Activated B cell treated with CpG ODN at 0.5 μM for 24 hours (primary cell): ENCODE results near the gene ABR. TPM values are rescaled to one million over a fixed set of nuclear protein-coding genes. Genes with fewer than 3 reads are reported as not detected.

Experiments
- ATAC-seq: fragments of 200-7000 bp; cut with Tn5 transposase; one replicate; pipeline ENCODE4 v1.10.0; 2021; ENCODE audit warnings: low read depth, mild to moderate bottlenecking, moderate library complexity
- CTCF ChIA-PET: fragments of 350-600 bp; sonication (Branson Sonifier 250); formaldehyde crosslinking; loops from one replicate; lab custom pipeline; 2021; ENCODE audit warnings: antibody characterized with exemption; lab: Charles Lee
- POLR2A ChIA-PET: fragments of 350-600 bp; sonication (Branson Sonifier 250); formaldehyde crosslinking; loops from one replicate; lab custom pipeline; 2021; ENCODE audit warnings: antibody characterized with exemption; lab: Charles Lee
- DNase-seq: peaks from one replicate; pipeline ENCODE4 v3.0.0; 2022
- H3K27ac Mint-ChIP-seq: one replicate; pipeline ENCODE4 v1.8.0; 2020; ENCODE audit warnings: mixed read lengths
- H3K27me3 Mint-ChIP-seq: one replicate; pipeline ENCODE4 v1.8.0; 2021; ENCODE audit warnings: mixed read lengths
- H3K36me3 Mint-ChIP-seq: one replicate; pipeline ENCODE4 v1.8.0; 2021; ENCODE audit warnings: low read depth, mixed read lengths
- H3K4me1 Mint-ChIP-seq: one replicate; pipeline ENCODE4 v1.8.0; 2021; ENCODE audit warnings: mixed read lengths
- H3K4me3 Mint-ChIP-seq: one replicate; pipeline ENCODE4 v1.8.0; 2020; ENCODE audit warnings: mild to moderate bottlenecking, mixed read lengths
- H3K9me3 Mint-ChIP-seq: one replicate; pipeline ENCODE4 v1.8.0; 2020; ENCODE audit warnings: mixed read lengths
- intact Hi-C: fragments of 100-400 bp; cut with micrococcal nuclease; formaldehyde crosslinking; loops from one replicate; pipeline ENCODE4 v1.15.1; 2024
- total RNA-seq: library from RNA; stranded (reverse); gene quantifications from 2 replicates; pipeline ENCODE4 v1.2.3, GENCODE V29; 2022
- TF ChIP-seq, protein P1 (sequence below): fragments of 200-600 bp; IDR thresholded peaks from one replicate; pipeline ENCODE4 v1.8.0; 2022; ENCODE audit warnings: antibody characterized with exemption, mild to moderate bottlenecking

The ABR gene
- total RNA-seq, 1 donor from 2014 or later = 150 TPM

DNA sequence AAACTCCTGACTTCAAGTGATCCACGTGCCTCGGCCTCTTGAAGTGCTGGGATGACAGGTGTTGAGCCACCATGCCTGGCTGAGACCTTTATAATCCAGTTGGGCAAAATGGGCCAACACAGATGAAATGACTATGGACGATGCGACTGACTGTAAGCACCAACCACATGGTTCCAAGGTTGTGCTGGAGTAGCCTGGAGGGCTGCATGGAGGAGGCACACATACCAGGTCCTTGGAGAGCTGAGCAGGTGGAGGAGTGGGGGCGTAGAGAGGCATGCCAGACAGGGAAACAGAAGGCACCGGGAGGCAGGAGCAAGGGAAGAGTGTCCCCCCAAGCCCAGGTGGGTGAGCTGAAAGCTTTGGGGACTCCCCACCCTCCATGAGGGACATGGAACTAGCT is 85.2 kb downstream of the ABR start:
- ATAC-seq (no peak), DNase-seq (no peak)
- H3K9me3 Mint-ChIP-seq = no peaks in the 10 kb centered on the region
- ChIA-PET CTCF (no interaction called here), POLR2A (no interaction called here)
- H3K27ac Mint-ChIP-seq = no peak overlapping the region
- H3K36me3 Mint-ChIP-seq = peaks cover 49% of the 10 kb centered on the region
- H3K27me3 Mint-ChIP-seq = no peaks in the 10 kb centered on the region
- H3K4me1 Mint-ChIP-seq = peaks cover 17% of the 10 kb centered on the region
- intact Hi-C loops = no loop called here
- no peak overlapping the region for H3K4me3 Mint-ChIP-seq
- TF ChIP-seq, protein P1, sequence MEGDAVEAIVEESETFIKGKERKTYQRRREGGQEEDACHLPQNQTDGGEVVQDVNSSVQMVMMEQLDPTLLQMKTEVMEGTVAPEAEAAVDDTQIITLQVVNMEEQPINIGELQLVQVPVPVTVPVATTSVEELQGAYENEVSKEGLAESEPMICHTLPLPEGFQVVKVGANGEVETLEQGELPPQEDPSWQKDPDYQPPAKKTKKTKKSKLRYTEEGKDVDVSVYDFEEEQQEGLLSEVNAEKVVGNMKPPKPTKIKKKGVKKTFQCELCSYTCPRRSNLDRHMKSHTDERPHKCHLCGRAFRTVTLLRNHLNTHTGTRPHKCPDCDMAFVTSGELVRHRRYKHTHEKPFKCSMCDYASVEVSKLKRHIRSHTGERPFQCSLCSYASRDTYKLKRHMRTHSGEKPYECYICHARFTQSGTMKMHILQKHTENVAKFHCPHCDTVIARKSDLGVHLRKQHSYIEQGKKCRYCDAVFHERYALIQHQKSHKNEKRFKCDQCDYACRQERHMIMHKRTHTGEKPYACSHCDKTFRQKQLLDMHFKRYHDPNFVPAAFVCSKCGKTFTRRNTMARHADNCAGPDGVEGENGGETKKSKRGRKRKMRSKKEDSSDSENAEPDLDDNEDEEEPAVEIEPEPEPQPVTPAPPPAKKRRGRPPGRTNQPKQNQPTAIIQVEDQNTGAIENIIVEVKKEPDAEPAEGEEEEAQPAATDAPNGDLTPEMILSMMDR = no peak

DNA sequence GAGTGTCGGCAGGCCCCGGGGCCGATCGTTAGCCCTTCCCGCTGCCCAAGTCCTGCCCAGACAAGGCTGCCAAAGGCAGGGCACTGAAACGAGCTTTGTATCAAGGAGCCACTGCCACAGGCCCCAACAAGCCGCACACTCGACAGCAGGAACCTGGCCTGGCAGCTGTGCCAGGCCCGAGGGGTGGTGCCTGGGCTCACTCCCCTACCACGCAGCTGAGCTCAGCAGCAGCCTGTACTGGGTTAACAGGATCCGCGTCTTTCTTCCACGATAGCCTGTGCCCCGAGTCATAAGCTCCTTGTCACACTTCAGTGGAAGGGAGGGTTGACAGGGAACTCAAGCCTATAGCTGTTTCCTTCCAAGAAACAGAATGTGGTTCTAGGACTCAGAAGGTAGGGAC is 87.9 kb downstream of the ABR start:
- Mint-ChIP-seq H3K4me3 (no peak overlapping the region), H3K4me1 (peaks cover 4% of the 10 kb centered on the region), H3K36me3 (peaks cover 35% of the 10 kb centered on the region), H3K27me3 (no peaks in the 10 kb centered on the region), H3K27ac (no peak overlapping the region), H3K9me3 (no peaks in the 10 kb centered on the region)
- ATAC-seq (no peak), DNase-seq (no peak)
- TF ChIP-seq, protein P1 = no peak
- intact Hi-C loops = no loop called here
- ChIA-PET POLR2A (no interaction called here), CTCF (no interaction called here)

DNA sequence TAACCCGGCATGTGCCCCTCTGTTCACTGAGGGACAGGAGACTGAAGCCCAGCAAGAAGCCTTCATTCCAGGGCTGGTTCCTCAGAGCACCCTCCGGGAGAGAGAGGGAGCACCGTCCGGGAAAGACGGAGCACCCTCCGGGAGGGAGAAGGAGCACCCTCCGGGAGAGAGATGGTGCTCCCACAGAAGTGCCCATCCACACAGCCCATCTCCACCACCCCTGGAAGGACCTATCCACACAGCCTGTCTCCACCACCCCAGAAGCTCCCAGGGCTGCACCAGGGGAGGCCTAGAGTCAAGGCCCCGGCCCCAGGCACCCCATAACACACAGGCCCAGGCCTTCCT is 88.6 kb downstream of the ABR start:
- peaks cover 36% of the 10 kb centered on the region for H3K36me3 Mint-ChIP-seq
- intact Hi-C loops = no loop called here
- TF ChIP-seq, protein P1 = no peak
- H3K4me1 Mint-ChIP-seq = peaks cover 1% of the 10 kb centered on the region
- ChIA-PET CTCF (no interaction called here), POLR2A (no interaction called here)
- no peaks in the 10 kb centered on the region for H3K27me3 Mint-ChIP-seq
- no peak overlapping the region for H3K27ac Mint-ChIP-seq
- ATAC-seq (no peak), DNase-seq (no peak)
- no peaks in the 10 kb centered on the region for H3K9me3 Mint-ChIP-seq
- H3K4me3 Mint-ChIP-seq = no peak overlapping the region

DNA sequence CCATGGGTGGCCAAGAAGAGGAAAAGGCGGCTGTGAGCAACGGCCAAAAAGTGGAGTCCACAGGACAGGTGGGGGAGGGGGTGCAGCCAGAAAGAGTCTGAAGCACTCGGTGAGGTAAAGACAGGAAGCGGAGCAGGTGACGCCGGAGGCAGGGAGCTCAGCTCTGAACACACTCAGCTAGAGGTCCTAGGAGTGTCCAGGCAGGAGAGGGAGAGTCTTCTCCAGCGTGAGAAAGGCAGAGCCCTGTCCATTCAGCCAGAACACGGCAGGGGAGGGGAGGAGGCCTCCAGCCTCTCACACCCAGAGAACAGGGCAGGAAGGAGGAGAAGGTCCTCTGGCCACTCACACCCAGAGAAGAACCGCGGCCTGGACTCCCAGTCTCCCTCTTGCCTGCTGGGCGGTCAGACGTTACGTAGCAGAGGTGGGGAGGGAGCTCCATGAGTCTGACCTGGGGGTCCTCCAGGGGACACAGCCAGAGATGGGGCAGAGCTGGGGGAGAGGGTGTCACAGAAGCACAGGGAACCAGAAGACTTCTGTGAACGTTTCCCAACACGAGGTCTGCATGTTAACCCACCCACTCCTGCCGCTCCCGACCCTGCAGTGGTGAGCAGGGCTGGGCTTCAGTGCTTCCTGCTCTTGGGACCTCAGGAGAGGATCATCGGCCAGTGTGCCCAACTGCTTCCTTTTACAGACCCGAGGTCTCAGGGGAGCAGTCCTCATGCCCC is 89.2 kb downstream of the ABR start:
- ATAC-seq = no peak
- Mint-ChIP-seq H3K36me3 (peaks cover 38% of the 10 kb centered on the region), H3K4me3 (no peak overlapping the region), H3K27ac (no peak overlapping the region), H3K9me3 (no peaks in the 10 kb centered on the region), H3K4me1 (no peaks in the 10 kb centered on the region), H3K27me3 (no peaks in the 10 kb centered on the region)
- ChIA-PET CTCF (no interaction called here), POLR2A (no interaction called here)
- intact Hi-C loops = no loop called here
- TF ChIP-seq, protein P1 = no peak
- DNase-seq = no peak

DNA sequence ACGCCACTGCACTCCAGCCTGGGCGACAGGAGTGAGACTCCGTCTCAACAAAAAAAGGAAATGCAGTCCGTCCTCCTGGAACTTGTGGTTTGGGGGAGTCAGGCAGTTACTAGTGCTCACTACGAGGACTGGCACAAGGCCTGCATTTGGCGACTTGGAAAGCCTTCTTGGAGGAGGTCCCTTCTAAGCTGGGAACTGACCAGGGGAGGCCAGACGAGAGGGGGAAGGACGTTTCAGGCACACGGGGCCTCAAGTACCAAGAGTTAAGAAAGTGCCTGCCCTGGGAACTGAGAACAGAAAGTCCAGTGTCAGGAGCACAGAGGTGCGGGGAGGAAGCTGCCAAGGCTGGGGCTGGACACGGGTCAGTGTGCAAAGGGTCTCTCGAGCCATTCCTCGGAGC is 89.9 kb downstream of the ABR start:
- Mint-ChIP-seq H3K36me3 (peaks cover 40% of the 10 kb centered on the region), H3K27me3 (no peaks in the 10 kb centered on the region), H3K4me3 (no peak overlapping the region), H3K9me3 (no peaks in the 10 kb centered on the region), H3K4me1 (no peaks in the 10 kb centered on the region), H3K27ac (no peak overlapping the region)
- CTCF ChIA-PET = no interaction called here
- DNase-seq (no peak), ATAC-seq (no peak)
- intact Hi-C loops = no loop called here
- TF ChIP-seq, protein P1 = no peak
- POLR2A ChIA-PET = no interaction called here
